Ovary (tissue), 3 donors: ENCODE data around the gene SLIT3.

Experiments used
- EP300 ChIP-seq: sonication (generic); formaldehyde crosslinking; IDR thresholded peaks from one replicate; pipeline ENCODE4 v1.6.1; 2017; ENCODE audit warnings: antibody characterized with exemption
- POLR2A ChIP-seq: fragments of 450-650 bp; IDR thresholded peaks from one replicate; pipeline ENCODE4 v1.6.1; 2017; ENCODE audit warnings: antibody characterized with exemption, mild to moderate bottlenecking, moderate library complexity
- TF ChIP-seq, protein P1 (sequence below), 3 donors: fragments of 450-650 bp in 2 of 3; fragments of 200-600 bp in 1 of 3; IDR thresholded peaks; one replicate each; pipeline versions ENCODE4 v1.5.1 to v1.8.0; 2016 to 2022; ENCODE audit warnings: antibody characterized with exemption in 3 of 3, mild to moderate bottlenecking in 1 of 3
- donor health status: DM: no; HTN: no; CAD: no.

DNA sequence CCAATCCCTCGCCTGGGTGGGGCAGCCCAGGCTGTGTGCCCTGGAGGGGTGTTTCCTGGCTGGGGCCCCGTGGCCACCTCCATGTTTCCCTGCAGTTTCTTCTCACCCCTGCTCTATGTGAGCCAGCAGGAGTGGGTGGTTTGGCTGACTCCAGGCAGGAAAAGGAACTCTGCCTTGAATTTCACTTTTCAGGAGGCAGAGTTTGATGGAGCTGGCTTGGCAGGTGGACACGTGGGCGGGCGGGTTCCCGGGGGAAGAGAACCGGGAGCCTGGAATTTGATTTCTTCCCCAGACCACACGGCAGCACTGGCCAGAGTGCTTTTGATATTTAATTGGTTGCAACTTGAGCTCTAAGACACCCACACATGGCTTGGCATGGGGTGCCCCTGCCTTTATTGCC, 601.9 kb downstream of the SLIT3 start:
- TF ChIP-seq, protein P1, sequence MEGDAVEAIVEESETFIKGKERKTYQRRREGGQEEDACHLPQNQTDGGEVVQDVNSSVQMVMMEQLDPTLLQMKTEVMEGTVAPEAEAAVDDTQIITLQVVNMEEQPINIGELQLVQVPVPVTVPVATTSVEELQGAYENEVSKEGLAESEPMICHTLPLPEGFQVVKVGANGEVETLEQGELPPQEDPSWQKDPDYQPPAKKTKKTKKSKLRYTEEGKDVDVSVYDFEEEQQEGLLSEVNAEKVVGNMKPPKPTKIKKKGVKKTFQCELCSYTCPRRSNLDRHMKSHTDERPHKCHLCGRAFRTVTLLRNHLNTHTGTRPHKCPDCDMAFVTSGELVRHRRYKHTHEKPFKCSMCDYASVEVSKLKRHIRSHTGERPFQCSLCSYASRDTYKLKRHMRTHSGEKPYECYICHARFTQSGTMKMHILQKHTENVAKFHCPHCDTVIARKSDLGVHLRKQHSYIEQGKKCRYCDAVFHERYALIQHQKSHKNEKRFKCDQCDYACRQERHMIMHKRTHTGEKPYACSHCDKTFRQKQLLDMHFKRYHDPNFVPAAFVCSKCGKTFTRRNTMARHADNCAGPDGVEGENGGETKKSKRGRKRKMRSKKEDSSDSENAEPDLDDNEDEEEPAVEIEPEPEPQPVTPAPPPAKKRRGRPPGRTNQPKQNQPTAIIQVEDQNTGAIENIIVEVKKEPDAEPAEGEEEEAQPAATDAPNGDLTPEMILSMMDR (IDR thresholded peaks at IDR 0.05), result no peak
- TF ChIP-seq EP300 (no peak), POLR2A (no peak)
